Measurements from ENCODE around the gene RNF157. TPM values are rescaled to one million over a fixed set of nuclear protein-coding genes. Genes with fewer than 3 reads are reported as not detected.

Gene RNF157
- total and polyA plus RNA-seq, 9 of the 15 experiments (the other 6 are each of a cell fraction or from before 2014, with no cell fraction given) = 8.1 to 31.7 (median 20.8) TPM

DNA sequence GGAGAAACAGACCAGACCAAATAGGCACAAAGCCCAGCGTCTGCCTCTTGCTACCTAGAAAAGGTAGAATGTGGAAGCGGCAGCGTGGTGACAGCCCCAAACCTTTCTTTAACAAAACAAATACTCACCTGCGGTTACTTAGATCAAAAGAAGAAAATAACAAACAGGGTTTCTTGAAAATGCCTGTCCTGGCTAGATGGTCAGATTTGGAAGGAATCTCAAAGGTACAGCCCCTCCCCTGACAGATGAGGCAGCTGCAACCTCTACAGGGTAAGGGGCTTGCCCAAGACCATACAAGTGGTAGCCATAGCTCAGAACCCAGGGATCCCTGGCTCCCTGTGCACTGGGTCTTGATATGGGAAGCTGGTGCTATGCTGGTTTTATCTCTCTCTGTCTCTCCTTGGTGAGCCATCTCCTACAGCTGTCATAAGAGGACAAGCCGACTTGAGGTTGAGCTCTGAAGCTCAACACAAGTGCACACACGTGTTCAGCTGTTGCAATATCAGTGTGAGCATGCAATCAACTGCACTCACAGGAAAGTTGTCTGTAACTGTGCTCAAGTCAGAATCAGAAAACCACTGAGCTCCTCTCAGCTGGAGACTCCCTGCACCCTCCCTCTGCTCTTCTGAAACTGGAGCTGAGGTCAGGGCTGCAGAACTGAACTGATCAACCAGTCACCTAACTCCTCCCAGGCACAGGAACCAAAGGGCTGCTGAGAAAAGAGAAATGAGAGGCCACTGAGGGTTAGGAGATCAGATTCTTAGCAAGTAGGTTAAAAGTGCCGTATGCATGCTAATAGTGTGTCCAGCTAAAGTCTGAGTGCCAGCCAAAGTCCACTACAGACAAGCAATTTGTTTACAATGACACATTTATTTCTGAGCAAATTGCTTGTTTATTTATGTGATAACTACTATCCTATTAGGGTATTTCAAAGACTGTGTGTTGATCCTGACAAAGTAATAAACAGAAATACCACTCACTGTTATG lies 6.1 kb upstream of the RNF157 start (continued):
- TF ChIP-seq, protein P1, sequence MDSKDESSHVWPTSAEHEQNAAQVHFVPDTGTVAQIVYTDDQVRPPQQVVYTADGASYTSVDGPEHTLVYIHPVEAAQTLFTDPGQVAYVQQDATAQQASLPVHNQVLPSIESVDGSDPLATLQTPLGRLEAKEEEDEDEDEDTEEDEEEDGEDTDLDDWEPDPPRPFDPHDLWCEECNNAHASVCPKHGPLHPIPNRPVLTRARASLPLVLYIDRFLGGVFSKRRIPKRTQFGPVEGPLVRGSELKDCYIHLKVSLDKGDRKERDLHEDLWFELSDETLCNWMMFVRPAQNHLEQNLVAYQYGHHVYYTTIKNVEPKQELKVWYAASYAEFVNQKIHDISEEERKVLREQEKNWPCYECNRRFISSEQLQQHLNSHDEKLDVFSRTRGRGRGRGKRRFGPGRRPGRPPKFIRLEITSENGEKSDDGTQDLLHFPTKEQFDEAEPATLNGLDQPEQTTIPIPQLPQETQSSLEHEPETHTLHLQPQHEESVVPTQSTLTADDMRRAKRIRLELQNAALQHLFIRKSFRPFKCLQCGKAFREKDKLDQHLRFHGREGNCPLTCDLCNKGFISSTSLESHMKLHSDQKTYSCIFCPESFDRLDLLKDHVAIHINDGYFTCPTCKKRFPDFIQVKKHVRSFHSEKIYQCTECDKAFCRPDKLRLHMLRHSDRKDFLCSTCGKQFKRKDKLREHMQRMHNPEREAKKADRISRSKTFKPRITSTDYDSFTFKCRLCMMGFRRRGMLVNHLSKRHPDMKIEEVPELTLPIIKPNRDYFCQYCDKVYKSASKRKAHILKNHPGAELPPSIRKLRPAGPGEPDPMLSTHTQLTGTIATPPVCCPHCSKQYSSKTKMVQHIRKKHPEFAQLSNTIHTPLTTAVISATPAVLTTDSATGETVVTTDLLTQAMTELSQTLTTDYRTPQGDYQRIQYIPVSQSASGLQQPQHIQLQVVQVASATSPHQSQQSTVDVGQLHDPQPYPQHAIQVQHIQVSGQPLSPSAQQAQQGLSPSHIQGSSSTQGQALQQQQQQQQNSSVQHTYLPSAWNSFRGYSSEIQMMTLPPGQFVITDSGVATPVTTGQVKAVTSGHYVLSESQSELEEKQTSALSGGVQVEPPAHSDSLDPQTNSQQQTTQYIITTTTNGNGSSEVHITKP (IDR thresholded peaks at IDR 0.05; ENCODE audit: partially characterized antibody) = no peak
- no peak for TF ChIP-seq EWSR1 (IDR thresholded peaks at IDR 0.05; ENCODE audit: borderline replicate concordance, low read depth, partially characterized antibody)
- TF ChIP-seq POLR2AphosphoS5 (IDR thresholded peaks at IDR 0.05; ENCODE audit: control insufficient read depth, insufficient read depth, low read depth, low read length) = no peak
- TF ChIP-seq ZNF121 (CRISPR knock-in tag; conservative IDR thresholded peaks at IDR 0.05) = no peak
- TF ChIP-seq, protein P2, sequence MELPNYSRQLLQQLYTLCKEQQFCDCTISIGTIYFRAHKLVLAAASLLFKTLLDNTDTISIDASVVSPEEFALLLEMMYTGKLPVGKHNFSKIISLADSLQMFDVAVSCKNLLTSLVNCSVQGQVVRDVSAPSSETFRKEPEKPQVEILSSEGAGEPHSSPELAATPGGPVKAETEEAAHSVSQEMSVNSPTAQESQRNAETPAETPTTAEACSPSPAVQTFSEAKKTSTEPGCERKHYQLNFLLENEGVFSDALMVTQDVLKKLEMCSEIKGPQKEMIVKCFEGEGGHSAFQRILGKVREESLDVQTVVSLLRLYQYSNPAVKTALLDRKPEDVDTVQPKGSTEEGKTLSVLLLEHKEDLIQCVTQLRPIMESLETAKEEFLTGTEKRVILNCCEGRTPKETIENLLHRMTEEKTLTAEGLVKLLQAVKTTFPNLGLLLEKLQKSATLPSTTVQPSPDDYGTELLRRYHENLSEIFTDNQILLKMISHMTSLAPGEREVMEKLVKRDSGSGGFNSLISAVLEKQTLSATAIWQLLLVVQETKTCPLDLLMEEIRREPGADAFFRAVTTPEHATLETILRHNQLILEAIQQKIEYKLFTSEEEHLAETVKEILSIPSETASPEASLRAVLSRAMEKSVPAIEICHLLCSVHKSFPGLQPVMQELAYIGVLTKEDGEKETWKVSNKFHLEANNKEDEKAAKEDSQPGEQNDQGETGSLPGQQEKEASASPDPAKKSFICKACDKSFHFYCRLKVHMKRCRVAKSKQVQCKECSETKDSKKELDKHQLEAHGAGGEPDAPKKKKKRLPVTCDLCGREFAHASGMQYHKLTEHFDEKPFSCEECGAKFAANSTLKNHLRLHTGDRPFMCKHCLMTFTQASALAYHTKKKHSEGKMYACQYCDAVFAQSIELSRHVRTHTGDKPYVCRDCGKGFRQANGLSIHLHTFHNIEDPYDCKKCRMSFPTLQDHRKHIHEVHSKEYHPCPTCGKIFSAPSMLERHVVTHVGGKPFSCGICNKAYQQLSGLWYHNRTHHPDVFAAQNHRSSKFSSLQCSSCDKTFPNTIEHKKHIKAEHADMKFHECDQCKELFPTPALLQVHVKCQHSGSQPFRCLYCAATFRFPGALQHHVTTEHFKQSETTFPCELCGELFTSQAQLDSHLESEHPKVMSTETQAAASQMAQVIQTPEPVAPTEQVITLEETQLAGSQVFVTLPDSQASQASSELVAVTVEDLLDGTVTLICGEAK (IDR thresholded peaks at IDR 0.05) = peak; percentile 43; the same call in 1 of the 2 replicates
- TF ChIP-seq, protein P2 (CRISPR knock-in tag; IDR thresholded peaks at IDR 0.05) = no peak
- TF ChIP-seq, protein P3, sequence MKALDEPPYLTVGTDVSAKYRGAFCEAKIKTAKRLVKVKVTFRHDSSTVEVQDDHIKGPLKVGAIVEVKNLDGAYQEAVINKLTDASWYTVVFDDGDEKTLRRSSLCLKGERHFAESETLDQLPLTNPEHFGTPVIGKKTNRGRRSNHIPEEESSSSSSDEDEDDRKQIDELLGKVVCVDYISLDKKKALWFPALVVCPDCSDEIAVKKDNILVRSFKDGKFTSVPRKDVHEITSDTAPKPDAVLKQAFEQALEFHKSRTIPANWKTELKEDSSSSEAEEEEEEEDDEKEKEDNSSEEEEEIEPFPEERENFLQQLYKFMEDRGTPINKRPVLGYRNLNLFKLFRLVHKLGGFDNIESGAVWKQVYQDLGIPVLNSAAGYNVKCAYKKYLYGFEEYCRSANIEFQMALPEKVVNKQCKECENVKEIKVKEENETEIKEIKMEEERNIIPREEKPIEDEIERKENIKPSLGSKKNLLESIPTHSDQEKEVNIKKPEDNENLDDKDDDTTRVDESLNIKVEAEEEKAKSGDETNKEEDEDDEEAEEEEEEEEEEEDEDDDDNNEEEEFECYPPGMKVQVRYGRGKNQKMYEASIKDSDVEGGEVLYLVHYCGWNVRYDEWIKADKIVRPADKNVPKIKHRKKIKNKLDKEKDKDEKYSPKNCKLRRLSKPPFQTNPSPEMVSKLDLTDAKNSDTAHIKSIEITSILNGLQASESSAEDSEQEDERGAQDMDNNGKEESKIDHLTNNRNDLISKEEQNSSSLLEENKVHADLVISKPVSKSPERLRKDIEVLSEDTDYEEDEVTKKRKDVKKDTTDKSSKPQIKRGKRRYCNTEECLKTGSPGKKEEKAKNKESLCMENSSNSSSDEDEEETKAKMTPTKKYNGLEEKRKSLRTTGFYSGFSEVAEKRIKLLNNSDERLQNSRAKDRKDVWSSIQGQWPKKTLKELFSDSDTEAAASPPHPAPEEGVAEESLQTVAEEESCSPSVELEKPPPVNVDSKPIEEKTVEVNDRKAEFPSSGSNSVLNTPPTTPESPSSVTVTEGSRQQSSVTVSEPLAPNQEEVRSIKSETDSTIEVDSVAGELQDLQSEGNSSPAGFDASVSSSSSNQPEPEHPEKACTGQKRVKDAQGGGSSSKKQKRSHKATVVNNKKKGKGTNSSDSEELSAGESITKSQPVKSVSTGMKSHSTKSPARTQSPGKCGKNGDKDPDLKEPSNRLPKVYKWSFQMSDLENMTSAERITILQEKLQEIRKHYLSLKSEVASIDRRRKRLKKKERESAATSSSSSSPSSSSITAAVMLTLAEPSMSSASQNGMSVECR (CRISPR knock-in tag; IDR thresholded peaks at IDR 0.05) = peak; percentile 50; the same call in 1 of the 2 replicates
